Lower lobe of right lung (tissue), 2 donors: ENCODE data around the gene PRDM16. TPM values are rescaled to one million over a fixed set of nuclear protein-coding genes. Genes with fewer than 3 reads are reported as not detected.
"Not testable (repeated sequence)": the region's sequence is repeated elsewhere in the genome, so short reads cannot be mapped to it uniquely, and the experiment has no call there.

ENCODE experiments used
- ATAC-seq, 2 donors: fragments of 200-7000 bp; cut with Tn5 transposase; one replicate each; pipeline ENCODE4 v1.9.1; 2020 to 2022; ENCODE audit warnings: mild to moderate bottlenecking in 2 of 2, moderate library complexity in 2 of 2
- DNase-seq: peaks from one replicate; pipeline ENCODE4 v3.0.0-alpha.2; 2020
- H3K27ac ChIP-seq: fragments of 200-600 bp; one replicate; pipeline ENCODE4 v1.8.0; 2022
- H3K27me3 ChIP-seq: fragments of 200-600 bp; one replicate; pipeline ENCODE4 v1.8.0; 2022; ENCODE audit warnings: low read depth
- H3K36me3 ChIP-seq: fragments of 200-600 bp; one replicate; pipeline ENCODE4 v1.8.0; 2022; ENCODE audit warnings: mild to moderate bottlenecking
- H3K4me1 ChIP-seq: fragments of 200-600 bp; one replicate; pipeline ENCODE4 v1.8.0; 2022
- H3K4me3 ChIP-seq: fragments of 200-600 bp; one replicate; pipeline ENCODE4 v1.8.0; 2022; ENCODE audit warnings: mild to moderate bottlenecking
- H3K9me3 ChIP-seq: fragments of 200-600 bp; one replicate; pipeline ENCODE4 v1.8.0; 2022
- intact Hi-C: fragments of 100-400 bp; cut with DNase I; formaldehyde crosslinking; loops from one replicate; pipeline ENCODE4 v1.11.0; 2022
- total RNA-seq: library from RNA; stranded (reverse); fragmentation: NEBNext Ultra II Directional; extraction: Animal tissue kit (Norgen Biotek cat#: 25700); gene quantifications from one replicate; pipeline ENCODE4 v1.2.1, GENCODE V29; 2021
- TF ChIP-seq, protein P1 (sequence below): fragments of 200-600 bp; IDR thresholded peaks from one replicate; pipeline ENCODE4 v1.8.0; 2022; ENCODE audit warnings: antibody characterized with exemption, mild to moderate bottlenecking
- donor health status: DM: no; HTN: yes; CAD: no; lungs with severe emphysema.

PRDM16 gene
- total RNA-seq, 1 donor from 2014 or later: 19.2 TPM

DNA sequence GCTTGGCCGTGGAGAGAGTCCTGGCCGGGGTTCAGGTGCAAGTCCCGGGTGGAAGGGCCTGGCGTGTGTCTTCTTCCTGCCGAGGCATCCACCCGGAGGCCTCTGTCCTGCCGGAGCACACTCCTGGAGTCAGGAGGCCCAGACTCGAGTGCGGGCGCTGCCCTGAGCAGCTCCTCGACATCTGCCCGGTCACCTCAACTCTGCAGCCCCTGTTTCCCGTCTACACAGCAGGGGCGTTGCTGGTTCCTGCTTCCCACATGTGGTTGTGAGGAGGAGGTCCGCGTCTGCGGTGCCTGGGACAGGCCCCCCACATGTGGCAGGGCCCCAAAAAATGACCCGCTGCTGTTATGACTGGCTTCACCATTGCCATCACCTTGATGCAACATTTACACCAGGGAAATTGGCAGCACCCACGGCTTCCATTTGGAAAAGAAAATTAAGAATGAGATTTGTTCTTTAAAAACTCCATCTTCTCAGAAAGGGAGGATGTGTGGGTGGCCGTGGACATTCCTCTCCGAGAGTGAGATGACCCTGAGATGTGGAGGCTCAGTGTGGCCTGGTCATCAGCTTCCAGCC lies 169.8 kb downstream of the PRDM16 start:
- ATAC-seq: peak; percentile 16 to 44
- Histone ChIP-seq H3K36me3 (no peaks in the 10 kb centered on the region), H3K4me3 (no peak overlapping the region), H3K4me1 (peaks cover 30% of the 10 kb centered on the region), H3K27me3 (no peaks in the 10 kb centered on the region), H3K9me3 (no peaks in the 10 kb centered on the region), H3K27ac (no peak overlapping the region)
- TF ChIP-seq, protein P1, sequence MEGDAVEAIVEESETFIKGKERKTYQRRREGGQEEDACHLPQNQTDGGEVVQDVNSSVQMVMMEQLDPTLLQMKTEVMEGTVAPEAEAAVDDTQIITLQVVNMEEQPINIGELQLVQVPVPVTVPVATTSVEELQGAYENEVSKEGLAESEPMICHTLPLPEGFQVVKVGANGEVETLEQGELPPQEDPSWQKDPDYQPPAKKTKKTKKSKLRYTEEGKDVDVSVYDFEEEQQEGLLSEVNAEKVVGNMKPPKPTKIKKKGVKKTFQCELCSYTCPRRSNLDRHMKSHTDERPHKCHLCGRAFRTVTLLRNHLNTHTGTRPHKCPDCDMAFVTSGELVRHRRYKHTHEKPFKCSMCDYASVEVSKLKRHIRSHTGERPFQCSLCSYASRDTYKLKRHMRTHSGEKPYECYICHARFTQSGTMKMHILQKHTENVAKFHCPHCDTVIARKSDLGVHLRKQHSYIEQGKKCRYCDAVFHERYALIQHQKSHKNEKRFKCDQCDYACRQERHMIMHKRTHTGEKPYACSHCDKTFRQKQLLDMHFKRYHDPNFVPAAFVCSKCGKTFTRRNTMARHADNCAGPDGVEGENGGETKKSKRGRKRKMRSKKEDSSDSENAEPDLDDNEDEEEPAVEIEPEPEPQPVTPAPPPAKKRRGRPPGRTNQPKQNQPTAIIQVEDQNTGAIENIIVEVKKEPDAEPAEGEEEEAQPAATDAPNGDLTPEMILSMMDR: no peak
- intact Hi-C loops: no loop called here
- DNase-seq: no peak

DNA sequence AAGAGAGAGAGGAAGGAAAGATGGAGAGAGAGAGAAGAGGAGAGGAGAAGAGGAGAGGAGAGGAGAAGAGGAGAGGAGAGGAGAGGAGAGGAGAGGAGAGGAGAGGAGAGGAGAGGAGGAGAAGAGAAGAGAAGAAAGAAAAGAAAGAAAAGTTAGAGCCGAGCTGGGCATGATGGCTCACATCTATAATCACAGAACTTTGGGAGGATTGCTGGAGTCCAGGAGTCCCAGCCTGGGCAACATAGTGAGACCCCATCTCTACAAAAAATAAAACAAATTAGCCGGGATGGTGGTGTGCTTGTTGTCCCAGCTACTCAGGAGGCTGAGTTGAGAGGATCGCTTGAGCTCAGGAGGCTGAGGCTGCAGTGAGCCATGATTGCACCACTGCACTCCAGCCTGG lies 171.0 kb downstream of the PRDM16 start:
- peaks cover 30% of the 10 kb centered on the region for H3K4me1 ChIP-seq
- H3K9me3 ChIP-seq, H3K27me3 ChIP-seq, intact Hi-C loops, DNase-seq, ATAC-seq, H3K27ac ChIP-seq, H3K4me3 ChIP-seq, H3K36me3 ChIP-seq: not testable (repeated sequence)

DNA sequence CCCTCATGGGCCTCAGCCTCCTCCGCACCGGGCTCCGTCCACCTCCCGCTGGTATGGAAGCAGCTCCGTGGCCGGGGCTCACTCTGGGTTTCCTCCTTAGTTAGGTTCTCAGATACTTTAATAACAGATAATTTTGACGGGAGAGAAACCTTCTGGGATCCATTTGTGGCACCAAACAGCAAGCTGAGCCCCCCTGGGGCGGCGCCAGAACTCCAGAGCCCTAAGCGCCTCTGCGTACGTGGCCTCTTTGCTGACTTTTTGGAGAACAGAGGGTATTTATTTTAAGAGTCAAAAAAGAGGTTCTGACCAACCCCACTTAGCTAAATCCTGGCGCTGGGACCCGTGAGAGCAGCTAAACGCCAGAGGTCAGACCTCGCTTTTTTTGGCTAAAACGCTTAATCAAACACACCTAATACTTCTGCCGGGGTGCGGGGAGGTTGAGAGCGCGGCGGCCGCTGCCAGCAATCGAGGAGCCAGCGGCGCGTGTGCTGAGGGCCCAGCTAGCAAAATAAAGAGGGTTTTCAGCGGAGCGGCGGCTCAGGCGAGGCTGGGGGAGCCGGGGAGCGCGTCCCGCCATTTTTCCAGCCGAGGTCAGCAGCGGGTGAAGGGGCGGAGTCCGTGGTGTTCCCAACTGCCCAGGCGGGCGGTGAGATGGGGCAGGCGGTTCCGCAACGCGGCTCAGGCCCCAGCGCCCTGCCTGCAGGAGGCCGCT lies 171.7 kb downstream of the PRDM16 start:
- intact Hi-C loops: no loop called here
- H3K4me3 ChIP-seq: peak overlapping the region; percentile 17

DNA sequence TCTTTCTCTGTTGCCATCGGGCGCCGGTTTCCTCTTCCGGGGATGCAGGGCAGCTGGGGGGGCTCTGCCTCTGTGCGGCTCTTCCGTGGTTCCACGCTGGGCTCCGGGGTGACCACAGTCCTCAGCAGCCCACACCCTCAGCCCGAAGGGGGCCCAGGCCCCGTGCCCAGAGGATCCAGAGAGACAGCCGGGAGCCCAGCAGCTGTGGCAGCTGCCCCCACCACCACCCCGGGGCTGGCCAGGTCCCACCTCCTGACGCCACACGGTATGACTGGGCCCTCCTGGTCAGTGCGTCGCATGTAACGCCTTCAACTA lies 172.2 kb downstream of the PRDM16 start:
- no peaks in the 10 kb centered on the region for H3K36me3 ChIP-seq
- TF ChIP-seq, protein P1: no peak
- no peaks in the 10 kb centered on the region for H3K9me3 ChIP-seq
- ATAC-seq: no peak
- intact Hi-C loops: no loop called here
- H3K27ac ChIP-seq: peak overlapping the region; percentile 41
- peaks cover 5% of the 10 kb centered on the region for H3K27me3 ChIP-seq
- H3K4me1 ChIP-seq: peaks cover 30% of the 10 kb centered on the region
- H3K4me3 ChIP-seq: peak overlapping the region; percentile 17
- DNase-seq: no peak

More for the DNA sequence above, 171.7 kb downstream of the PRDM16 start:
- Histone ChIP-seq H3K4me1 (peaks cover 30% of the 10 kb centered on the region), H3K27me3 (no peaks in the 10 kb centered on the region), H3K9me3 (no peaks in the 10 kb centered on the region), H3K27ac (peak overlapping the region; percentile 41), H3K36me3 (no peaks in the 10 kb centered on the region)
- DNase-seq: no peak
- ATAC-seq: peak; percentile 15 to 47
- TF ChIP-seq, protein P1: no peak

DNA sequence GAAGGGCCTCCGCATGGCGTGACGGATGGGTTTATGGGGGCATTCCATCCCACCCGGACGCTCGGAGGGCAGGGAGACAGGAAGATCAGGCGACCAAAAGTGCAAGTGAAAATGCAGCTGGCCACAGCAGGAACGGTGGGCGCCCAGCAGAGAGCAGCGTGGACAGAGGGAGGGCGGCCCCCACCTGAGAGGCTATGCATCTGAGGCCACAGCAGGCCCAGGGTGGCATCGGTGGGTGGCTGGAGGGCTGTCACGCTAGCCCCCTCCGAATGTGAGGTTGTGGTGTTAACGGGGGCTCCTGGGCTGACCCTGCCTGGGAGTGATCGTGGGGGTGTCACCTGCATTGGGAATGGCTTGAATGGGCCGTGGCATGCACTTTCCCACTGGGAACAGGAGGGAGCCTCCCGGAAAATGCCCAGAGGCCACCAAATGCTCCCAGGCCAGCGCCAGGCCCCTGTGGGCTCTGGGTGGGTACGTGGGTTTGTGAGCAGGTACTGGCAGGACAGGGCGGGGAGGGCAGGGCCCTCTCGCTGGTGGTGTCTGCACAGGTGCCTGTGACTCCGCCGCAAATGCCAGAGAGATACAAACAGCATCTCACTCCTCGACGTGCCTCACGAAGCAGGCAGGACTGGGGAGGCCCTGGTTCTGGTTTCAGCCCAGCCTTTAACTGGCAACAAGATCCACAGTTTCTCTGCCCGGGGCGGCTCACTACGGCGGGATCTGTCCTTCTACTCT lies 172.8 kb downstream of the PRDM16 start:
- Histone ChIP-seq H3K4me1 (peaks cover 30% of the 10 kb centered on the region), H3K27ac (no peak overlapping the region), H3K9me3 (no peaks in the 10 kb centered on the region), H3K27me3 (peaks cover 10% of the 10 kb centered on the region), H3K36me3 (no peaks in the 10 kb centered on the region), H3K4me3 (no peak overlapping the region)
- TF ChIP-seq, protein P1: no peak
- no peak for DNase-seq
- intact Hi-C loops: no loop called here
- no peak for ATAC-seq
